ENCODE results near the gene ID1. TPM values are rescaled to one million over a fixed set of nuclear protein-coding genes. Genes with fewer than 3 reads are reported as not detected.

Gene ID1
- total RNA-seq (2014; rRNA removed; shearing (Covaris generic); ENCODE audit: low replicate concordance), result 1,473 and 1,479 TPM in 2 replicates

GRCh38 chr20:31605031-31605901 lies at the start of gene ID1:
Gene ID1, plus strand, starts transcription at chr20:31605289. Its CDS starts 99 bp downstream, at chr20:31605388.
- in situ Hi-C loops (cut with HindIII; ENCODE audit: low pct_unique_long_range_greater_than_20kb, low sequenced_read_pairs), result no loop called here
- peak; percentile 99 for DNase-seq (ENCODE audit: low read depth)

DNA sequence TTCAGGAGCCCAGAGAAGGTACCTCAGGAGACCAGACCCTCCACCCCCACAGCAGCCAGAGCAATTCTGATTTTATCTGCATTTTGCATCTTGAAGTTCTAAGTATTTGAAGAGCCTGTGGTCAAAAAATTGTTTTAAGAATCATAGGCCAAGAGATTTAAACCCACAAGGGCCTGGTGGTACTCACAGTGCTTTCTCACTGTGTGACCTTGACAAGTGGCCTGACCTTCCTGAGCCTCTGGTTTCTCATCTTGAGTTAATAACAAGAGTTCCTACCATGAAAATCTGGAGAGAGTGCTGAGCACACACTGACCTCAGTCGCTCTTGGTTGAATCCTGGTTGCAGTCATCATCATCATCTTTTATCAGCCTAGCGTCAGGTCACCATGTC lies 45.4 kb upstream of the ID1 start:
- DNase-seq (ENCODE audit: low read depth), result no peak
- in situ Hi-C loops (cut with HindIII; ENCODE audit: low pct_unique_long_range_greater_than_20kb, low sequenced_read_pairs), result loop anchor here (10.0 kb wide), 1 partner anchor 165 kb away; the partner anchor contains the start of gene BCL2L1

GRCh38 chr20:31560094-31560745 lies 44.9 kb upstream of the ID1 start:
- in situ Hi-C loops (cut with HindIII; ENCODE audit: low pct_unique_long_range_greater_than_20kb, low sequenced_read_pairs), result no loop called here
- peak; percentile 85 for DNase-seq (ENCODE audit: low read depth)

- peak; percentile 94 for DNase-seq (ENCODE audit: low read depth)
- in situ Hi-C loops (cut with HindIII; ENCODE audit: low pct_unique_long_range_greater_than_20kb, low sequenced_read_pairs), result no loop called here
These were observed 44.1 kb upstream of the ID1 start for GRCh38 chr20:31560746-31561598.

DNA sequence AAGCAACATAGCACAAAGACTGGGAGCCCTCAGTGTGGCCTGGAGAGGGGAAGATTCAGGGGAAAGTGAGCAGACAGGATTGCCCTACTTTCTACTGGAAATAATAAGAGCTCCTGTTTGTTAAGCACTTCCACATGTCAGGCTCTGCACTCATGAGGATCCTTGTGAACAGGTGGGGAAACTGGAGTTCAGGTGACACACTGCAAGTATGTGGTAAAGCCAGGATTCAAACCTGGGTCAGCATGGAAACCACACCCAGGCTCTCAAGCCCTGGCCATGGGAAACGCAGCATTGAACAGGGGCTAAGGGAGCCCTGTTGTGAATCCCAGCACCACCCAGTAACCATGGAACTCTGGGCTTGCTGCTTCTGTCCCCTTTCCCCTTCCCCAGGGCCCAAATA lies 42.8 kb upstream of the ID1 start:
- DNase-seq (ENCODE audit: low read depth), result no peak
- in situ Hi-C loops (cut with HindIII; ENCODE audit: low pct_unique_long_range_greater_than_20kb, low sequenced_read_pairs), result no loop called here

DNA sequence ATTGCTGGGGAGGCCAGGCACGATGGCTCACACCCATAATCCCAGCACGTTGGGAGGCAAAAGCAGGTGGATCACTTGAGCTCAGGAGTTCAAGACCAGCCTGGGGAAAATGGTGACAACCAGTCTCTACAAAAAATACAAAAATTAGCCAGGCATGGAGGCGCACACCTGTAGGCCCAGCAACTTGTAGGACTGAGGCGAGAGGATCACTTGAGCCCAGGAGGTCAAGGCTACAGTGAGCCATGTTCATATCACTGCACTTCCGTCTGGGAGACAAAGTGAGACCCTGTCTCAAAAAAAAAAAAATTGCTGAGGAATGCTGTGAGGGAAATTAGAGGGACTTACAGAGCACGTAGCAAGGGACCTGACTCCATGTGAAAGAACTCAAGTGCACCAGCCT lies 40.8 kb upstream of the ID1 start:
- in situ Hi-C loops (cut with HindIII; ENCODE audit: low pct_unique_long_range_greater_than_20kb, low sequenced_read_pairs), result no loop called here
- DNase-seq (ENCODE audit: low read depth), result no peak

GRCh38 chr20:31565699-31566318 lies 39.3 kb upstream of the ID1 start:
- DNase-seq (ENCODE audit: low read depth), result no peak
- in situ Hi-C loops (cut with HindIII; ENCODE audit: low pct_unique_long_range_greater_than_20kb, low sequenced_read_pairs), result no loop called here

DNA sequence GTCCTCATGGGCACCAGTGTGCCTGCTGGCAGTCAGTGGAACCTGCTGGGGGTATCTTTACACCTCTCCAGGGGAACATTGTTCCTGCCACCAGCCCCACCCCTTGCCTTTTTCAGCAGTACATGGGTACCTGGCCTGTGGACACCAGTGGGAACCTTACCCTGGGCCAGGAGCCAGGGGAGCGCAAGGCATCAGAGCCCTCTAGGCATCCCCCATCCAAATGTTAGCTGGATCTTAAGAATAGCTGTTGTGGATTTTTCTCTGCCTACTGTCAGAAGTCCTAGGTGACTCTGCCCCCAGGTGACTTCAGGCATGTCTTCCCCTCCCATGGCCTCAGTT lies 38.8 kb upstream of the ID1 start:
- in situ Hi-C loops (cut with HindIII; ENCODE audit: low pct_unique_long_range_greater_than_20kb, low sequenced_read_pairs), result no loop called here
- DNase-seq (ENCODE audit: low read depth), result no peak

- no peak for DNase-seq (ENCODE audit: low read depth)
- in situ Hi-C loops (cut with HindIII; ENCODE audit: low pct_unique_long_range_greater_than_20kb, low sequenced_read_pairs), result no loop called here
These were observed 38.3 kb upstream of the ID1 start for GRCh38 chr20:31566658-31567379.

DNA sequence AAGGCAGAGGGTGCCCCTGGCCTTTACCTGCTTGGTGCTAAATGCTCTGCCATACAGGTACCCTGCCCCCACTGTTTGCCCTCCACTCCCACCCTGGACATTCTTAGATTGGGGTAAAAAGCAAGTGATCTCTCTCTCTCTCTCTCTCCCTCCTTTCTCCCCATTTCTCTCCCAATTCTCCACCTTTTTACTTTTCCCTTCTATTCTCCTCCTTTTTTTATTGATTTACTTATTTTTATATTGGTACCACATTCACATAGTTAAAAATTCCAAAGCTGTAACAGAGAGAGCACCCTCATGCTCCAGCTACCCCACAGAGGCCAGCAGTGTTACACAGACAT lies 37.7 kb upstream of the ID1 start:
- in situ Hi-C loops (cut with HindIII; ENCODE audit: low pct_unique_long_range_greater_than_20kb, low sequenced_read_pairs), result no loop called here
- no peak for DNase-seq (ENCODE audit: low read depth)

DNA sequence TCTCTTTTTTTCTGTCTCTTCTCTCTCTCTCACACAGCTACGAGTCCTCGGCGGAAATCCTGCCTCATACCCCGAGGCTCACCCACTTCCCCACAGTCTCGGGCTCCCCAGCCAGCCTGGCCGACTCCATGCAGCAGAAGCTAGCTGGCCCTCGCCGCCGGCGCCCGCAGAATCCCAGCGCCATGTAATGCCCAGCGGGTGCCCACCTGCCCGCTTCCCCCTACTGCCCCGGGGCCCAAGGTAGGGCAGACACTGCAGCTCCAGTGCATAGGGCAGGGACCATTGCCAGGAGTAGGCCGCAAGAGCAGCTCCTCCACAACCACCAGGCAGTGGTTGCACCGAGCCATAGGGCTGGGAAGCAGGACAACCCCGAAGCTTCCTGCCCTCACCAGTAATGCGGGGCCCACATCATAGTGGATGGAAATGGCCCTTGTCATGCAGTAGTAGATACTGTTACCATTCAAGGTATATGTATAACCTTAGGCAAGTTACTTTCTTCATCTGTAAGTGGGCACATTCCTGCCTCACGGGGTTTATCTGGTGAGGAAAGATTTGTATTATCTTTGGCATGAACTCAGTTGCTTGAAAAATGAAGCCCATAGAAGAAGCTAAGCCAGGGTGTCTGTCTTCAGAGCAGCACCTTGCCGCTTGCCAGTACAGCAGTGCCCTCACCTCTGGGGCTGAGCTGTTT lies 36.9 kb upstream of the ID1 start:
- DNase-seq (ENCODE audit: low read depth), result no peak
- in situ Hi-C loops (cut with HindIII; ENCODE audit: low pct_unique_long_range_greater_than_20kb, low sequenced_read_pairs), result no loop called here

GRCh38 chr20:31568773-31569162 lies 36.3 kb upstream of the ID1 start:
- in situ Hi-C loops (cut with HindIII; ENCODE audit: low pct_unique_long_range_greater_than_20kb, low sequenced_read_pairs), result no loop called here
- no peak for DNase-seq (ENCODE audit: low read depth)

DNA sequence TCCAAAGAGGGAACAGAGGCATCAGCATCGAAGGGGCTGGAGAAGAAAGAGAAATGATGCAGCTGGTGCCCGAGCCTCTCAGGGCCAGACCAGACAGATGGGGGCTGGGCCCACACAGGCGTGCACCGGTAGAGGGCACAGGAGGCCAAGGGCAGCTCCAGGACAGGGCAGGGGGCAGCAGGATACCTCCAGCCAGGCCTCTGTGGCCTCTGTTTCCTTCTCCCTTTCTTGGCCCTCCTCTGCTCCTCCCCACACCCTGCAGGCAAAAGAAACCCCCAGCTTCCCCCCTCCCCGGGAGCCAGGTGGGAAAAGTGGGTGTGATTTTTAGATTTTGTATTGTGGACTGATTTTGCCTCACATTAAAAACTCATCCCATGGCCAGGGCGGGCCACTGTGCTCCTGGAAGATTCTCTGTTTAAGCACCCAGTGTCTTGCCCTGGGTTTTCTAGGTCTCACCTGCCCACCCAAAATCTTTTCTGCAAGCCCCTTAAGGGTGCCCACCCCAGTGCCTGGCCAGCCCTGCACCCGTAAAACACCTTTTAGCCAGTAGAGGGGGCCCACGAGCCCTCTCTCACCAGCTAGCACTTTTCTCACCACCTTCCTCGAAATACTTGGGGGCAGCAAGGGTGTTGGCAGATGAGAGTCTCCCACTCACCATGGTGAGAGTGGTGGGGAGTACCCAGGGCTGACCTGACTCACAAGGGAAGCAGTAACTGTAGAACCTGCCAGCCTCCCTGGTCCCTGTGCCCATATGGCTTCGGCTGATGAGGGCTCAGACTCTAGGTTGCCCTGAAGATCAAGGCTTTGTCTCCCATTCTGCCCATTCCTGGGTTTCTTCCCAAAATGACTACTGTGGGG lies 35.7 kb upstream of the ID1 start:
- peak; percentile 72 for DNase-seq (ENCODE audit: low read depth)
- in situ Hi-C loops (cut with HindIII; ENCODE audit: low pct_unique_long_range_greater_than_20kb, low sequenced_read_pairs), result no loop called here

DNA sequence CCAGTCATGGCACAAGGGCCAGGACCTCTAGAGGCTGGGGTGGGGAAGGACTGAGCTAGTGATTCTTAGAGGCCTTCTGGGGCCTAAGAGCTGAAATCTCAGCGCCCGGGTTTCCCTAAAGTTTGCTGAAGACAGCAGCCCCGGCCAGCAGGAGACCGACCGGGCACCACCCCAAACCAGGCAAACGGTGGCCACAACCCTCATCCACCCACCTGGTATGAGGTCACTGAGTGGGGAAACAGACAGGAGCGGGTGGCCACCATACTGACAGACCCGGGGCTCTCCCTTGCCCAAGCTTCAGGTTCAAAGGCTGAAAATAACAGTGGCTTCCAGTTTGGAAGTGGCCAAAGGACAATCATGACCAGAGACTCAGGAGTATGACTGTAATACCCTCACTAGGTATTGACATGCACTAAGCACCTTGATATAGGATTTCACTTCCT lies 35.0 kb upstream of the ID1 start:
- no peak for DNase-seq (ENCODE audit: low read depth)

GRCh38 chr20:31570735-31571617 lies 34.1 kb upstream of the ID1 start:
- no peak for DNase-seq (ENCODE audit: low read depth)
- in situ Hi-C loops (cut with HindIII; ENCODE audit: low pct_unique_long_range_greater_than_20kb, low sequenced_read_pairs), result no loop called here

More for the DNA sequence above, 35.0 kb upstream of the ID1 start:
- in situ Hi-C loops (cut with HindIII; ENCODE audit: low pct_unique_long_range_greater_than_20kb, low sequenced_read_pairs), result no loop called here
